HEK293T (cell line): Measurements from ENCODE around the gene RDH13.

Source experiments
- CTCF ChIA-PET: fragments of 350-600 bp; formaldehyde crosslinking; extraction: SDS; loops from one replicate; lab custom pipeline; 2021; ENCODE audit warnings: antibody characterized with exemption, inconsistent platforms; lab: Yijun Ruan, JAX
- POLR2A ChIA-PET: fragments of 350-600 bp; formaldehyde crosslinking; extraction: SDS; loops from one replicate; lab custom pipeline; 2020; ENCODE audit warnings: antibody characterized with exemption, inconsistent platforms; lab: Yijun Ruan, JAX
- DNase-seq: peaks from one replicate; pipeline ENCODE4 v3.0.0; 2012; ENCODE audit warnings: mixed read lengths; ENCODE audit errors: extremely low spot score
- ARNT ChIP-seq: fragments of 450-650 bp; IDR thresholded peaks from 2 replicates; pipeline ENCODE4 v1.6.1; 2017; ENCODE audit warnings: mild to moderate bottlenecking
- BHLHE40 ChIP-seq: fragments of 450-650 bp; IDR thresholded peaks from 2 replicates; pipeline ENCODE4 v1.6.1; 2016; ENCODE audit warnings: mild to moderate bottlenecking, moderate library complexity, borderline replicate concordance
- CTBP1 ChIP-seq: fragments of 450-650 bp; IDR thresholded peaks from 2 replicates; pipeline ENCODE4 v1.6.1; 2016; ENCODE audit warnings: borderline replicate concordance
- ELF4 ChIP-seq: fragments of 450-650 bp; IDR thresholded peaks from 2 replicates; pipeline ENCODE4 v1.6.1; 2017; ENCODE audit warnings: antibody characterized with exemption
- FOXA1 ChIP-seq: fragments of 450-650 bp; IDR thresholded peaks from 2 replicates; pipeline ENCODE4 v1.6.1; 2016; ENCODE audit warnings: mild to moderate bottlenecking
- FOXK2 ChIP-seq: fragments of 450-650 bp; IDR thresholded peaks from 2 replicates; pipeline ENCODE4 v1.6.1; 2016; ENCODE audit warnings: mild to moderate bottlenecking
- FOXM1 ChIP-seq: fragments of 450-650 bp; IDR thresholded peaks from 2 replicates; pipeline ENCODE4 v1.6.1; 2017; ENCODE audit warnings: mild to moderate bottlenecking, borderline replicate concordance
- HDGF ChIP-seq: fragments of 450-650 bp; IDR thresholded peaks from 2 replicates; pipeline ENCODE4 v1.6.1; 2017; ENCODE audit warnings: antibody characterized with exemption, borderline replicate concordance
- L3MBTL2 ChIP-seq: fragments of 450-650 bp; conservative IDR thresholded peaks from 2 replicates; pipeline ENCODE4 v1.6.1; 2016; ENCODE audit warnings: mild to moderate bottlenecking
- LEF1 ChIP-seq: fragments of 450-650 bp; IDR thresholded peaks from 2 replicates; pipeline ENCODE4 v1.6.1; 2017; ENCODE audit warnings: mild to moderate bottlenecking, borderline replicate concordance
- NFRKB ChIP-seq: fragments of 450-650 bp; IDR thresholded peaks from 2 replicates; pipeline ENCODE4 v1.6.1; 2016; ENCODE audit warnings: mild to moderate bottlenecking, moderate library complexity
- PKNOX1 ChIP-seq: fragments of 450-650 bp; IDR thresholded peaks from 2 replicates; pipeline ENCODE4 v1.6.1; 2016
- SP1 ChIP-seq: fragments of 450-650 bp; IDR thresholded peaks from 2 replicates; pipeline ENCODE4 v1.6.1; 2017
- SUZ12 ChIP-seq: fragments of 450-650 bp; IDR thresholded peaks from 2 replicates; pipeline ENCODE4 v1.6.1; 2016; ENCODE audit warnings: mild to moderate bottlenecking
- TARDBP ChIP-seq: fragments of 450-650 bp; IDR thresholded peaks from 2 replicates; pipeline ENCODE4 v1.6.1; 2016
- ZNF384 ChIP-seq: fragments of 450-650 bp; IDR thresholded peaks from 2 replicates; pipeline ENCODE4 v1.6.1; 2016

Gene RDH13

GRCh38 chr19:55092423-55093318 is 29.7 kb upstream of the RDH13 start:
- no peak for DNase-seq
- TF ChIP-seq NFRKB (no peak), ELF4 (no peak), LEF1 (no peak), ZNF384 (no peak), SP1 (no peak), TARDBP (no peak), L3MBTL2 (no peak), FOXK2 (no peak), ARNT (no peak), FOXA1 (no peak), BHLHE40 (no peak), PKNOX1 (no peak), CTBP1 (no peak), FOXM1 (no peak), HDGF (no peak), SUZ12 (no peak)
- ChIA-PET POLR2A (no interaction called here), CTCF (no interaction called here)

DNA sequence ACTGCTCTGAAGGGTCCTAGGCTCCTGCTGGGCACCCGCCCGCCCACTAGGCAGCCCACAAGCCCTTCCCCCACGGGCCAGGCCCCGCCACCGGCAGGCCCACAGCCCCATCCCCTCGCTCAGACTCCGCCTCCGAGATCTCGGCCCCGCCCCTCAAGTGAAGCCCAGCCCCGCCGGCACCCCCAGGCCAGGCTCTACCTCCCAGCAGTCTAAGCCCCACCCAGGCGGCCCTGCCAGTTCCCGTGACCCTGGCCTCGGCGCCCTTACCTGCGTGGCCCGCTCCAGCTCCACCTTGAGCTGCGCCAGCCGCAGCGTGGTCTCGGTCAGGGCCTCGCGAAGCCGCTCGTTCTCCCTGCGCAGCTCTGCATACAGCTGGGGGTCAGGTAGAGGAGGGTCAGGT is 29.0 kb upstream of the RDH13 start:
- ChIA-PET CTCF (no interaction called here), POLR2A (no interaction called here)
- DNase-seq: no peak
- TF ChIP-seq SUZ12 (no peak), L3MBTL2 (no peak), HDGF (no peak), TARDBP (no peak), ELF4 (no peak), FOXK2 (no peak), NFRKB (no peak), ZNF384 (no peak), PKNOX1 (no peak), ARNT (no peak), FOXM1 (no peak), CTBP1 (no peak), SP1 (no peak), LEF1 (no peak), BHLHE40 (no peak), FOXA1 (no peak)

- no peak for DNase-seq
- ChIA-PET CTCF (no interaction called here), POLR2A (no interaction called here)
- no peak for TF ChIP-seq TARDBP
- TF ChIP-seq SUZ12: no peak
- TF ChIP-seq SP1: no peak
- TF ChIP-seq HDGF: no peak
- TF ChIP-seq L3MBTL2: no peak
- TF ChIP-seq FOXK2: no peak
- no peak for TF ChIP-seq ARNT
- no peak for TF ChIP-seq CTBP1
- no peak for TF ChIP-seq ZNF384
- no peak for TF ChIP-seq ELF4
Measured at GRCh38 chr19:55091126-55091910, 28.4 kb upstream of the RDH13 start.

- DNase-seq: no peak
- POLR2A ChIA-PET: interaction anchor here (2.1 kb wide), 1 partner anchor 11 kb away, joined by 16 read pairs; no protein-coding TSS in a partner anchor
- CTCF ChIA-PET: no interaction called here
- TF ChIP-seq SUZ12 (no peak), L3MBTL2 (no peak), HDGF (no peak), TARDBP (no peak), CTBP1 (no peak), PKNOX1 (no peak), BHLHE40 (no peak), SP1 (no peak)
Measured at GRCh38 chr19:55090564-55090963, 27.6 kb upstream of the RDH13 start.

GRCh38 chr19:55089342-55089944 is 26.5 kb upstream of the RDH13 start:
- CTCF ChIA-PET: interaction anchor here (0.6 to 1.2 kb wide), 4 partner anchors 9 to 70 kb away, joined by 3 to 4 read pairs (median 3); no protein-coding TSS in a partner anchor
- TF ChIP-seq NFRKB: no peak
- POLR2A ChIA-PET: interaction anchor here (1.6 to 2.1 kb wide), 2 partner anchors 10 to 28 kb away, joined by 6 to 16 read pairs; partner anchors contain the start of gene PPP1R12C
- no peak for DNase-seq
